ENCODE measurements around the gene FMR1.

FMR1 gene

GRCh38 chrX:147899379-147900114 lies 12.2 kb upstream of the FMR1 start:
- DNase-seq (ENCODE audit: insufficient read length) (no peak), FAIRE-seq (no peak)
- TF ChIP-seq POLR2AphosphoS5 (IDR thresholded peaks at IDR 0.05; ENCODE audit: low read depth, low read length) (no peak), TAF1 (IDR thresholded peaks at IDR 0.05; ENCODE audit: borderline replicate concordance, low read depth, low read length) (no peak), POLR2A (IDR thresholded peaks at IDR 0.05; ENCODE audit: low read depth, low read length) (no peak)

GRCh38 chrX:147900349-147900748 lies 11.4 kb upstream of the FMR1 start:
- no peak for DNase-seq (ENCODE audit: insufficient read length)
- FAIRE-seq = no peak
- TF ChIP-seq POLR2A (IDR thresholded peaks at IDR 0.05; ENCODE audit: low read depth, low read length) (no peak), POLR2AphosphoS5 (IDR thresholded peaks at IDR 0.05; ENCODE audit: low read depth, low read length) (no peak), TAF1 (IDR thresholded peaks at IDR 0.05; ENCODE audit: borderline replicate concordance, low read depth, low read length) (no peak)

- DNase-seq (ENCODE audit: insufficient read length) (no peak), FAIRE-seq (no peak)
- no peak for TF ChIP-seq POLR2A (IDR thresholded peaks at IDR 0.05; ENCODE audit: low read depth, low read length)
- no peak for TF ChIP-seq TAF1 (IDR thresholded peaks at IDR 0.05; ENCODE audit: borderline replicate concordance, low read depth, low read length)
- TF ChIP-seq POLR2AphosphoS5 (IDR thresholded peaks at IDR 0.05; ENCODE audit: low read depth, low read length) = no peak
These were observed 10.1 kb upstream of the FMR1 start for GRCh38 chrX:147901461-147902126.

GRCh38 chrX:147902270-147902669 lies 9.4 kb upstream of the FMR1 start:
- DNase-seq (ENCODE audit: insufficient read length) = no peak
- TF ChIP-seq POLR2AphosphoS5 (IDR thresholded peaks at IDR 0.05; ENCODE audit: low read depth, low read length) (no peak), POLR2A (IDR thresholded peaks at IDR 0.05; ENCODE audit: low read depth, low read length) (no peak), TAF1 (IDR thresholded peaks at IDR 0.05; ENCODE audit: borderline replicate concordance, low read depth, low read length) (no peak)
- no peak for FAIRE-seq

GRCh38 chrX:147908106-147908505 lies 3.6 kb upstream of the FMR1 start:
- DNase-seq (ENCODE audit: insufficient read length) (no peak), FAIRE-seq (no peak)
- TF ChIP-seq POLR2AphosphoS5 (IDR thresholded peaks at IDR 0.05; ENCODE audit: low read depth, low read length) (no peak), POLR2A (IDR thresholded peaks at IDR 0.05; ENCODE audit: low read depth, low read length) (no peak), TAF1 (IDR thresholded peaks at IDR 0.05; ENCODE audit: borderline replicate concordance, low read depth, low read length) (no peak)

- no peak for FAIRE-seq
- DNase-seq (ENCODE audit: insufficient read length) = no peak
- TF ChIP-seq POLR2A (IDR thresholded peaks at IDR 0.05; ENCODE audit: low read depth, low read length) (no peak), TAF1 (IDR thresholded peaks at IDR 0.05; ENCODE audit: borderline replicate concordance, low read depth, low read length) (no peak), POLR2AphosphoS5 (IDR thresholded peaks at IDR 0.05; ENCODE audit: low read depth, low read length) (no peak)
These were observed 1.1 kb upstream of the FMR1 start for GRCh38 chrX:147910607-147911006.

GRCh38 chrX:147912093-147912801 lies 528 bp downstream of the FMR1 start:
- FAIRE-seq (no peak), DNase-seq (ENCODE audit: insufficient read length) (peak; percentile 17)
- TF ChIP-seq POLR2A (IDR thresholded peaks at IDR 0.05; ENCODE audit: low read depth, low read length) (no peak), POLR2AphosphoS5 (IDR thresholded peaks at IDR 0.05; ENCODE audit: low read depth, low read length) (no peak), TAF1 (IDR thresholded peaks at IDR 0.05; ENCODE audit: borderline replicate concordance, low read depth, low read length) (no peak)

- no peak for FAIRE-seq
- TF ChIP-seq POLR2A (IDR thresholded peaks at IDR 0.05; ENCODE audit: low read depth, low read length) (no peak), TAF1 (IDR thresholded peaks at IDR 0.05; ENCODE audit: borderline replicate concordance, low read depth, low read length) (no peak), POLR2AphosphoS5 (IDR thresholded peaks at IDR 0.05; ENCODE audit: low read depth, low read length) (no peak)
These were observed 1.9 kb downstream of the FMR1 start for GRCh38 chrX:147913570-147913969.

GRCh38 chrX:147914591-147914990 lies 2.9 kb downstream of the FMR1 start:
- DNase-seq (ENCODE audit: insufficient read length) = no peak
- TF ChIP-seq TAF1 (IDR thresholded peaks at IDR 0.05; ENCODE audit: borderline replicate concordance, low read depth, low read length) (no peak), POLR2A (IDR thresholded peaks at IDR 0.05; ENCODE audit: low read depth, low read length) (no peak), POLR2AphosphoS5 (IDR thresholded peaks at IDR 0.05; ENCODE audit: low read depth, low read length) (no peak)
- no peak for FAIRE-seq

More at GRCh38 chrX:147913570-147913969, 1.9 kb downstream of the FMR1 start:
- DNase-seq (ENCODE audit: insufficient read length) = no peak

GRCh38 chrX:147916375-147916968 lies 4.8 kb downstream of the FMR1 start:
- DNase-seq (ENCODE audit: insufficient read length) (no peak), FAIRE-seq (no peak)
- TF ChIP-seq POLR2A (IDR thresholded peaks at IDR 0.05; ENCODE audit: low read depth, low read length) (no peak), TAF1 (IDR thresholded peaks at IDR 0.05; ENCODE audit: borderline replicate concordance, low read depth, low read length) (no peak), POLR2AphosphoS5 (IDR thresholded peaks at IDR 0.05; ENCODE audit: low read depth, low read length) (no peak)

All from GM12892 (cell line).